CD4-positive, alpha-beta T cell treated with Interleukin-1 beta for 1 hour (primary cell): ENCODE measurements around the gene NXPE1.

Experiments used
- DNase-seq, 2 donors: peaks; one replicate each; pipeline ENCODE4 v3.0.0-alpha.2; 2020 to 2022

Gene NXPE1

DNA sequence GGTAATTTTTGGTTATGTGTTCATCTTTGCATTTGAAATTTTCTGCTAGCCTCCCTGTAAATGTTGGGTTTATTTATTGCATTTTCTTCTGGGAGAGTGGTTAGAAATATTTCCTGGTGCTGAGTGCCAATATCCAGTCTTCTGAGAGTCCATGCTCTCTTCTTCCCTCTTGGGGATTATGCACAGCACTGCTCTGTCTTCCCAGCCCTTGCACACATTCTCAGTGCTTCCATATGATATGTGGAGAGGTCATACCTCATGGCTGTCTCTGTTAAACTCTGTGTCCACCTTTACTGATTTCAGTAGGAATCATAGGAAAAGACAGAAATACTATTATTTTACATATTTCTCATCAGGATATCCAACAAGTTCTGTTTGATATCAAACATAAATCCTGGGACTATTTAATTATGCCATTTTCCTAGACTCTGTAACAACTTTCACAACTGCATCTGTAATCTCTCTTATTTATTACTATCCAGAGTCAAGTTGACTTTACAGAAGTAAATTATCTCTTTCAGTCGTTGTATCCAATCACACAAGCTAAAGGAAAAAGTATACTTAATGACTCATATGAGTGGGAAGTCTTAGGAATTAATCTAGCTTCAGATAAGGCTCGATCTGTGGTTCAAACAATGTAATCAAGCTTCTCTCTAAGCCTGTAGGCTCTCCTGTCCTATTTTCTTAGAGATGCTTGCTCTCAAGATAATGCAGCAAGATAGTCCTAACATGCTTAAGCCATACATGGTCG lies 2.7 kb upstream of the NXPE1 start:
- DNase-seq = no peak

DNA sequence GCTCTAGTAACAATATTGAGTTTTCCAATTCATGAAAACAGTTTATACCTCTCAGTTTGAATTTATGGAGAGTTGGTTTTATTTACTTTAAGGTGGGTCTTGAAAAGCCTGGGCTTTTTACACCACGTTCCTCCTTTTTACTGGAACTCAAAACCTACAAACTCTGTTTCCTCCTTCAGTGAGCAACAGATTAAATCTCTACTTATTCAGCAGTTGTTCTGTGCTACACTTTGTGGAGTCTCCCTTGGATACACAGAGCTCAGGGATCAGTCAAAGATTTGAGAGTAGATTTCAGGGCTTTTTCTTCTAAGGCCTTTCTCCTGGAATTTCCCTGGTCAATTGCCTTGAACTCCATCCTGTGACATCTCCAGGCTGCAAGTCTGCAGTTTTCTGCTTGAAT lies 3.5 kb downstream of the NXPE1 start:
- no peak for DNase-seq

DNA sequence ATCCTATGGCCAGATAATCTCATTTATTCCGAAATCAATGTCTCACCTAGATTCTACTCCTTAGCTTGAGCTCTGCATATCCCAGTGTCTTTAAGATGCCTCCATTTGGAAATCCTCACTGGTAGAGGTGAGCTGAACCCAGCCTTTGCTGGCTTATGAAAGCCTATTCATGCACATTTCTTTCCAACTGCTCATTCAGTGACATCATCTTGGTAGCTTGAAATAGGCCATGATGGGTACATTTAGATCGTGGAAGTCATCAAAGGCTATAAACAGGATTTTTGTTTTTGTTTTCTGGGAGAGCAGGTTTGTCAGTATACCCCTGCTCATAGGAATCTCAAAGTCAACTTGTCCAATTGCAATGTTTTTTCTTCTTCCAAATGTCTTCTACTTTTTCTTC lies 6.0 kb downstream of the NXPE1 start:
- no peak for DNase-seq

DNA sequence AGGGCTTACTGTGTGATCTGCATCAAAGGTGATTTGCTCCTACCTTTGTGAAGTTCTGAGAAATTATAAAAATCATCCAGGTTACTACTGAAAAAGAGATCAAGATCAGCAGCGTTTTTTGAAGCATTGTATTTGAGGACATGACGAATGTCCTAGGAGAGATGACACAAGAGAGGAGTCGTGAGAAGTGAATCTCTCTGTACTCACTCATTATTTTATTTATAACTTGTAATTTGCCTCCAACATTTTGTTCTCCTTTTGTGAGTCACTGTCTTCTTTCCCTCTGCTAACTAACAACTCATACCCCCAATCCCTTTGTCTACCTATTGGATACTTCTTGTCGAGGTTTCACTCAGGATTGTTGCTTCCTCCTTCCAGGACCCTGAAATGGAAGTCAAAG lies 8.6 kb downstream of the NXPE1 start:
- DNase-seq = no peak

DNA sequence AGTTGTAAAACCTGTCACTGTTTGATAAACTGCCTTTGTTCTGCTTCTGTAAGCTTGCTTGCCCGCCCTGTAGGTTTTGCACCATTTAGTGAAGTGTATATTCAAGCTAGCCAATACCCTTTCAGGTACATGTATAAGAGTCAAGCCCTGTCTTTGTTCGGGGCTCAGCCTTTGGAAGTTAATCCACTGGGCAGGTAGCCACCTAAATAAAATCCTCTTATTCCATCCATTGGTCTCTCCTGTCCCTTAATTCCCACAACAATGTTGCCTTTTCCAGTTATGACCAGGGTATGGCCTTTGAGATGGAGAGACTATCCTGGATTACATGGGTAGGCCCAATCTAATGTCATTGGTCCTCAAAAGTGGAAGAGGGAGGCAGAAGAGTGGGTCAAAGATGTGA lies 34.0 kb downstream of the NXPE1 start:
- DNase-seq = no peak

DNA sequence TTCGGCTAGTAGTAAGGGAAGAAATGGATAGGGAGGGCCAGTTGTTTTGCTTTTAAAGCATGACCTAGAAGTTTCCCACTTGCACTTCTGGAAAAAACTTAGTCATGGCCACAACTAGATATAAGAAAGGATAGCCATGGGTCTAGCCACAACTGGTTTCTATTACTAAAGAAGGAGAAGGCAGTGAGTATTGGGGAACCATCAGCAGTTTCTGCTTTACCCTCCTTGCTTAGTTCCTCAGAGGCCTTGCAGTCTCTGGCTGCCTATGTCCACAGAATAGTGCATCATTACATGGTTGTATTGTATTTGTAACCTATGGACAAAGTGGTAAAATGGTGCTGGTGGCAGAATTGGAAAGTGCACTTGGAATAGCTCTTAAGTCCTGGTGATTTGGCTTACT lies 35.6 kb downstream of the NXPE1 start:
- no peak for DNase-seq

DNA sequence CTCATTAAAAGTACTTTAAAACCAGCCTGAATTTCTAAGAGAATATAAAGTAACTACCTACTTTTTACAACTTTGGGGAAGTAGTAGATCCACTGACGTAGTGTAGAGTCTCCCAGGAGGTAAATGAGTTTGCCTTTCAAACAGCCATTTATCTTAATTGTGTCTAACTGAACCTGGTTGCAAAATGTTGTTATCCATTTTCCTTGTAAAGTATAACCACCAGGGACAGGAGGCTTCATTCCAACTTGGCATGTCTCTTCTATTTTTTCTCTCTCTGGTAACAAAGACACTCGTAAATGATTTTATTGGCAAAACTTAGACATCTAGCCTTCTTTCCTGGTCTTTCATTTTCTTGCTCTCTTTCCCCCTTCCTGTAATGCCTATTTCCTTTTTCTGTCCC lies 36.9 kb downstream of the NXPE1 start:
- no peak for DNase-seq

DNA sequence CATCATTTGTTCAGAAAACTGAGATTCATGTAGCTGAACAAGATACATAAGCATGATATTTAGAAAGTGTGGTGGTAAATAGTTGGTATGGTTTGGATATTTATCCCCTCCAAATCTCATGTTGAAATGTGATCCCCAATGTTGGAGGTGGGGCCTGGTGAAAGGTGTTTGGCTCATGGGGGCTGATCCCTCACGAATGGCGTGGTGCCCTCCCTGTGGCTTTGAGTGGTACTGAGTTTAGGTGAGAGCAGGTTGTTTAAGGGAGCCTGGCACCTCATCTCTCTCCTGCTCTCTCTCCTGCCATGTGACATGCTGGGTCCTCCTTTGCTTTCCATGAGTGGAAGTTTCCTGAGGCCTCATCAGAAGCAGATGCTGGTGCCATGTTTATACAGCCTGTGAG lies 48.1 kb downstream of the NXPE1 start:
- no peak for DNase-seq

DNA sequence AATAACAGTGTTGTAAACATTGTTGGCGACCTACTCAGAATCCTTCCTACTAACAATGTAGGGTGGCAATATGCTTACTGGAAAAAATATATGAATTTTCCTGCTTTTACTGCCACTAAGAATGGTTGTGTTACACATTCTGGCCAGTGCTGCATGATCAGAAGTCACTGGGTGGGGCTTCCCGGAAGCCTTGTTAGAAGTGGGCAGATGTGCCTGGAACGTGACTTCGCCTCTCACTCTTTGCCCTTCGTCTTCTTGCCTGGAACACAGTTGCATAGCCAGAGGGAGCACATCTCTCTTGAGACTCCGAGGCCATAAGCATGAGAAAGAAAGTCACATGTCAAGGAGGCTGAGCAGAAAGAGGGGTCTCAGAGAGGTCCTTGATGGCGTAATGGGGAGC lies 48.6 kb downstream of the NXPE1 start:
- no peak for DNase-seq

DNA sequence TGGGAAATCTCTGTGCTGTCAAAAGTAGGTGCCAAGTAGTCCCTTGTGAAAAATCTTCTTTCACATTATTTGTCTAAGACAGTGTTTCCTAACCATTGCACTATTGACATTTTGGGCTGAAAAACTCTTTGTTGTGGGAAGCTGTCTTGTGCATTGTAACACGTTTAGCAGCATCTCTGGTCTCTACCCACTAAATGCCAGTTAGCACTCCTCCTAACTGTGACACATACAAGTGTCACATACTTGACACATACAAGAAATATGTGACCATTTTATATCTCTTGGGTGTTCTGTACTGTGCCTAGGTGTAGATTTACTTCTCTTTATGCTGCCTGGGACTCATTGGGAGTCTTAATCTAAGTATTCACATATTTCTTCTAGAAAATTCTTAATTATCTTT lies 57.8 kb downstream of the NXPE1 start:
- DNase-seq = no peak

DNA sequence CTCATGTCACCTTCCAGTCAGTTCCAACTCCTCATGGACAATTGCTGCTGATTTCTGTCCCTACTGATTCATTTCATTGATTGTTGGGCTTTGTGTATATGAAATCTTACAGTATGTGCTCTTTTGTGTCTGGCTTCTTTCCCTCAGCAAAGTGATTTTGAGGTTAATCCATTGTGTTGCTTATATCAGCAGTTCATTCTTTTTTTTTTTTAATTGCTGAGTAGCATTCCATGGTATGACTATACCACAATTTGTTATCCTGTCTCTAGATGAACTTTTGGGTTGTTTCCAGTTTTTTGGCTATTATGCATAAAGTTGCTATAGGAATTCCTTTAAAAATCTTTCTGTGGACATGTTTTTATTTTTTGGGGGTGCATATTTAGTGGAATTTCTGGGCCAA lies 59.9 kb downstream of the NXPE1 start:
- DNase-seq = no peak

DNA sequence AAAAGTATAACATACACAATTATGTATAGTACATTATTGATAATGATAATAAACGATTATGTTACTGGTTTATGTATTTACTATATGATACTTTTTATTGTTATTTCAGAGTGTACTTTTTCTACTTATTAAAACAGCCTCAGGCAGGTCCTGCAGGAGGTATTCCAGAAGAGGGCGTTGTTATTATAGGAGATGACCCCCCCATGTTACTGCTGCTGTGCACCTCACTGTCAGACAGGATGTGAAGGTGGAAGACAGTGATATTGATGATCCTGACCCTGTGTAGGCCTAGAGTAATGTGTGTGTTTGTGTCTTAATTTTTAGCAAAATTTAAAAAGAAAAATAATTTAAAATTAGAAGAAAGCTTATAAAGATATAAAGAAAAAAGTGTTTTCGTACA lies 62.8 kb downstream of the NXPE1 start:
- no peak for DNase-seq

DNA sequence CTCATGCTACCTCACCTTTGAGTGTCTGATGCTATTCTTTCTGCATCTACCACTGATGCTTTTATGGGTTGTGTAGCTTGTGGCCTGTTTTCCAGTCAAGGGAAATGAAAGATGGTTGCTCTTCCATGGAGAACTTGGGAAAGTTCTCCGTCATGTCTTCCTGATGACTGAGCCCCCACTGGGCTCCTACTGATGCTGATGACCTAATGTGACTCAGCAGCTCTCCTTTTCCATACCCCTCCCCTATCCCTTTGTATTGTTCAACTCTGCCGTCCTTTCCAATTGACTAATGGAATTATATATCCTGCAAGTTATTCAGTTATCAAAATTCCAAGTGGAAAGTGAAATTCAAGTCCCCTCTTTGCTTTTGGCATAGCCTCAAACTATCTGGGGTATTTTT lies 75.8 kb downstream of the NXPE1 start:
- no peak for DNase-seq

DNA sequence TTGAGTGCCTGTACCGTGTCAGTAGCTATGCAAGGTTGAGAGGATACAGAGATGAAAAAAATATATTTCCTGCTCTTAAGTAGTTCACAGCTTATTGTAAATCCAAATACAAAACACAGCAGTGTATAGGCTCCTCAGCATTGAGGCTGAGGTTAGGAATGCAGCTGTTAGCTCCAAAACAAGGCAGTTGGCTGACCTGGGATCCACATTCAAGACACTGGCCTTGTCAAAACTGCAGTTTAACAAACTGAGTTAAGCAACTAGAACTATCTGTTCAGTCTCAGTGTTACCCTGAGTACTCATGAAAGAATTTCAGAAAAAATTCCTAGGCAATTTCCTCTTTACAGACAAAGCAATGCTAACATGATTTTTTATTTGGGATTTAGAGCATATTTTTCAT lies 77.6 kb downstream of the NXPE1 start:
- DNase-seq = no peak

DNA sequence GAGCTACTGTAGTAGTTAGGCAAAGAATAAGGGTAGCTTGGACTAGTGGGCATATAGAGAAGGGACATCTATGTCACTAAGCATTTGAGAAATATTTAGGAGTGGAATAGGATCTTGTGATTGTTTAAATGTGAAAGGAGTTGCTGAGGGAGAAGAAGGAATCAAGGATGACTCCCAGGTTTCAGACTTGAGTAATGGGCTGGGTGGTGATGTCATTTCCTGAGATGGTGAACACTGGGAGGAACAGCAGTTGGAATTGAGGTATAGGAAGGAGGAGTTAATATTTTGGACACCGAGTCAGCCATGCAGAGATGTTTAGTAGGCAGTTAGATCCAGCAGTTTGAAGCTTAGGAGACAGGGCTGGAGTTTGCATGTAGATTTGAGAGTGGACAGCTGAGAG lies 80.3 kb downstream of the NXPE1 start:
- DNase-seq = no peak

DNA sequence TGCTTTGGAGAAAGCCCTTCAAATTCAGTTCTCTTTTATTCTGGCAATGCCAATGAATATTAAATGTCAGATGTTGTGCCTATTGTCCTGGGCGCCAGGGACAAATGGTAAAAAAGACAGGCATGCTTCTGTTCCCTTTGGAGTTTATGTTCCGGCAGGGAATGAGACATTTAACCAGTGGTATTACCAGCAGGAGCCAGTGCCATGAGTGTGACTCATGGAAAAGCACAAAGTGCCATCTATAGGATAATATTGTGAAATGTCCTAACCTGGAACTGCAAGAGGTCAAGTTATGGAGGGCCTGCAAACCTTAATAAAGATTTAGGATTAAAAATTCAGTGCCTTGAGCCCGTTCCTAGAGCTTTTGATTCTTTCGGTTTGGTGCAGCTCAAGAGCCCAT lies 80.9 kb downstream of the NXPE1 start:
- DNase-seq = no peak

DNA sequence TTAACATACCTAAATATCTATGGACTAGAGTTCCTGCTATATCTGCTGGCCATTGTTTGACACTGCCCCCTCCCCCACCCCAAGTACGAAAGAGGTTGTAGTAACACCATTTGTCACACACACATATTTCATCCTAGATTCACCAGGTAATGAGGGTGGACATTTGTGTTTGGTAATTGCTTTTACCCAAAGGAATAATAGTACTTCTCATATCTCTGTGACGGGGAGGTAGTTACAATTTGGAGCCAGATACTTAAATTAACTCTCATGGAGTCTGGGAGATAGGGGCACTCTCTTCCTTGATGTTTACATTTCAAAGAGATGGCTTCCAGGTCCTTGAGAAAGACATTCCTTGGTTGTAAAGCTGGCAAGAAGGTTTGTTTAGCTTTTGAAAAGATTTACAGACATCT lies 81.7 kb downstream of the NXPE1 start:
- no peak for DNase-seq

DNA sequence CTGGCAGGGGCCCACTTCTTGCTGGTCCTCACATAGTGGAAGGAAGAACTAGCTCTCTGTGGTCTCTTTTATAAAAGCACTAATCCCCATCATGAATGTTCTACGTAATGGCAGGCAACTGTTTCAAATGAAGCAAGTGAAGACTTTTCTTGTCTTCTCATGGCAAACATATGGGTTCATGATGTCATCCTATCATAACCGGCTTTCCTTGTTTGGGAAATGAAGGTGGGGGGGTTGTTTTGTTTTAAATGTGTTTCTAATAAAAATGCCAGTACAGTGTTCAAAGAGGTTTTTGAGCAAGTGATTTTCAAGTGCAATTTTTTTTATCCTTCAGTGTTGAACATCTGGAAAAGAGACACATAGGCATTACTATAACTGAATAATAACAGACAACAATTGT lies 87.0 kb downstream of the NXPE1 start:
- no peak for DNase-seq
